Gastrocnemius medialis (tissue), 4 donors: ENCODE data around the gene UAP1. TPM values are rescaled to one million over a fixed set of nuclear protein-coding genes. Genes with fewer than 3 reads are reported as not detected.

ENCODE experiments used
- ATAC-seq, 2 donors: fragments of 150-250 bp; one replicate each; pipeline ENCODE4 v1.9.1; 2016
- DNase-seq, 2 donors: peaks; one replicate each; pipeline ENCODE4 v3.0.0-alpha.2; 2019
- H3K27ac ChIP-seq, 4 donors: fragments of 200-600 bp; sonication (generic); 1 replicate in 1 of 4; 2 replicates in 3 of 4; pipeline ENCODE4 v1.5.1; 2016 to 2018; ENCODE audit warnings: mild to moderate bottlenecking in 2 of 4, moderate library complexity in 1 of 4
- H3K27me3 ChIP-seq, 3 donors: fragments of 200-600 bp; sonication (generic) in 2 of 3; 1 replicate in 1 of 3; 2 replicates in 2 of 3; pipeline versions ENCODE4 v1.5.1 to v1.6.0; 2016 to 2019; ENCODE audit warnings: mild to moderate bottlenecking in 1 of 3, moderate library complexity in 1 of 3
- H3K36me3 ChIP-seq, 2 donors: fragments of 200-600 bp; sonication (generic) in 1 of 2; one replicate each; pipeline ENCODE4 v1.5.1; 2017 to 2018
- H3K4me1 ChIP-seq, 2 donors: fragments of 200-600 bp; sonication (generic) in 1 of 2; one replicate each; pipeline ENCODE4 v1.5.1; 2016 to 2017; ENCODE audit warnings: mild to moderate bottlenecking in 2 of 2
- H3K4me3 ChIP-seq, 4 donors: fragments of 200-600 bp; sonication (generic) in 3 of 4; 1 replicate in 1 of 4; 2 replicates in 3 of 4; pipeline ENCODE4 v1.5.1; 2016 to 2019; ENCODE audit warnings: mild to moderate bottlenecking in 2 of 4
- H3K9me3 ChIP-seq, 3 donors: fragments of 200-600 bp; sonication (generic) in 2 of 3; 1 replicate in 1 of 3; 2 replicates in 2 of 3; pipeline ENCODE4 v1.5.1; 2016 to 2019
- POLR2A ChIP-seq, 2 donors: fragments of 450-650 bp; IDR thresholded peaks; one replicate each; pipeline ENCODE4 v1.6.1; 2017; ENCODE audit warnings: antibody characterized with exemption in 2 of 2, mild to moderate bottlenecking in 2 of 2, moderate library complexity in 2 of 2
- in situ Hi-C, 4 donors: fragments of 200-750 bp; cut with MboI; loops; one replicate each; pipeline versions ENCODE4 v1.15.0 to v1.8.0; 2017; ENCODE audit warnings: low sequenced_read_pairs in 4 of 4
- intact Hi-C: fragments of 100-400 bp; cut with DNase I; formaldehyde crosslinking; loops from one replicate; pipeline ENCODE4 v1.15.1; 2023; ENCODE audit warnings: low total_unique reads
- total RNA-seq, 4 donors: library from RNA; depleted of rRNA; stranded (reverse); fragments of >200 nt; gene quantifications; one replicate each; pipeline versions ENCODE4 v1.1.0 to v1.2.3, GENCODE V29; 2016
- TF ChIP-seq, protein P1 (sequence below), 5 experiments: fragments of 450-650 bp in 3 of 5; fragments of 200-600 bp in 2 of 5; sonication (generic) in 2 of 5; IDR thresholded peaks in 4 of 5; conservative IDR thresholded peaks in 1 of 5; 1 replicate in 4 of 5; 2 replicates in 1 of 5; pipeline ENCODE4 v1.5.1; 2016 to 2019; ENCODE audit warnings: antibody characterized with exemption in 5 of 5, mild to moderate bottlenecking in 3 of 5, moderate library complexity in 3 of 5

The UAP1 gene
- total RNA-seq, 4 donors from 2014 or later, result 29.2 to 57.3 (median 43.2) TPM

GRCh38 chr1:162619076-162619475 lies 57.6 kb downstream of the UAP1 start:
- Histone ChIP-seq H3K27ac (no peak overlapping the region), H3K4me3 (no peak overlapping the region), H3K4me1 (no peaks in the 10 kb centered on the region), H3K36me3 (no peaks in the 10 kb centered on the region), H3K9me3 (peaks cover 0 to 7% (median 0%) of the 10 kb centered on the region in 3 donors), H3K27me3 (no peaks in the 10 kb centered on the region)
- TF ChIP-seq, protein P1, sequence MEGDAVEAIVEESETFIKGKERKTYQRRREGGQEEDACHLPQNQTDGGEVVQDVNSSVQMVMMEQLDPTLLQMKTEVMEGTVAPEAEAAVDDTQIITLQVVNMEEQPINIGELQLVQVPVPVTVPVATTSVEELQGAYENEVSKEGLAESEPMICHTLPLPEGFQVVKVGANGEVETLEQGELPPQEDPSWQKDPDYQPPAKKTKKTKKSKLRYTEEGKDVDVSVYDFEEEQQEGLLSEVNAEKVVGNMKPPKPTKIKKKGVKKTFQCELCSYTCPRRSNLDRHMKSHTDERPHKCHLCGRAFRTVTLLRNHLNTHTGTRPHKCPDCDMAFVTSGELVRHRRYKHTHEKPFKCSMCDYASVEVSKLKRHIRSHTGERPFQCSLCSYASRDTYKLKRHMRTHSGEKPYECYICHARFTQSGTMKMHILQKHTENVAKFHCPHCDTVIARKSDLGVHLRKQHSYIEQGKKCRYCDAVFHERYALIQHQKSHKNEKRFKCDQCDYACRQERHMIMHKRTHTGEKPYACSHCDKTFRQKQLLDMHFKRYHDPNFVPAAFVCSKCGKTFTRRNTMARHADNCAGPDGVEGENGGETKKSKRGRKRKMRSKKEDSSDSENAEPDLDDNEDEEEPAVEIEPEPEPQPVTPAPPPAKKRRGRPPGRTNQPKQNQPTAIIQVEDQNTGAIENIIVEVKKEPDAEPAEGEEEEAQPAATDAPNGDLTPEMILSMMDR (IDR thresholded peaks at IDR 0.05 in 4 of 5, conservative IDR thresholded peaks at IDR 0.05 in 1 of 5), result no peak
- TF ChIP-seq POLR2A (IDR thresholded peaks at IDR 0.05), result no peak
- DNase-seq, result no peak
- intact Hi-C loops (no loop called here), in situ Hi-C loops (loop anchor here in 3 of 4 donors (10.0 to 25.0 kb wide), 3 partner anchors 168 to 186 kb away; partner anchors contain the start of gene HSD17B7 (in 2 of the 3))
- ATAC-seq, result no peak

DNA sequence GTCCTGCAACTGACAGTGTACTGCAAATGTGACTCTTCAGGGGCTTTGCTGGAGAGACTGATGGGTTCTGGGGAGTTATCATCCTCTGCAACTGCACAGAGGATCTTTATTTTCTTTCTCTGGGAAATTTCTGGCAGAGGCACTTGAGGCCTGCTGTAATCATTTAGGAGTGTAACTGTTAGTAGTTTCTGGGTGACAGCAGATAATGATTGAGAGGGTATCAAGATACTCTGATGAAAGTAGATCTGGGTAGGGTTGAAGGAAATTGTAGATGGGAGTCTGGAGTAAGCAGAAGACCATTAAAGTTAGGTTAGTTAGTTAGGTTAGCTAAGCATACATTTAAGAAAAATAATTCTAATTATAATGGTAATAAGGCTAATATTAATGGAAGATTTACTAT lies 59.7 kb downstream of the UAP1 start:
- TF ChIP-seq, protein P1 (IDR thresholded peaks at IDR 0.05 in 4 of 5, conservative IDR thresholded peaks at IDR 0.05 in 1 of 5), result no peak
- no peak for TF ChIP-seq POLR2A (IDR thresholded peaks at IDR 0.05)
- intact Hi-C loops, result no loop called here
- in situ Hi-C loops, result loop anchor here in 1 of 4 donors (25.0 kb wide), 1 partner anchor 166 kb away; the partner anchor contains the start of gene HSD17B7
- Histone ChIP-seq H3K4me1 (no peaks in the 10 kb centered on the region), H3K27me3 (no peaks in the 10 kb centered on the region), H3K4me3 (no peak overlapping the region), H3K9me3 (peaks cover 0 to 7% (median 0%) of the 10 kb centered on the region in 3 donors), H3K27ac (no peak overlapping the region), H3K36me3 (no peaks in the 10 kb centered on the region)
- DNase-seq (no peak), ATAC-seq (no peak)

DNA sequence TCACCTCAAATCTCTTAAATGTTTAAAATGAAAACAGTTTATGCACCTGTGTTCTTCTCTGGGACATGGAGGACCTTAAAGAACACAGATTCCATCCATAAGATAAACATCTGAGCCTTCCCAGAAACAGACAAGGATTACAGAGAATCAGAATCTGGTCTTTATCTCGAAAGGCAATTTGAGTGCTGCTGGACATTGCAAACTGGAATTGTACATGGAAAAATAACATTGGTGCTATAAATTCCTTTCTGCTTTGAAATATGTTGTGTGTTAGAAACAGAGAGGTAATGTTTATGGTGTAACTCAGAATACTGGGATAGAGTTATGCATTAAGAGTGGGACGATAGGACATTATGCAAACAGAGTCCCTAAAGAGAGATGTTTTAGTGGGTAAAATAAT lies 64.2 kb downstream of the UAP1 start:
- no peak overlapping the region for H3K4me3 ChIP-seq
- no peaks in the 10 kb centered on the region for H3K4me1 ChIP-seq
- H3K9me3 ChIP-seq, result no peaks in the 10 kb centered on the region
- H3K27ac ChIP-seq, result no peak overlapping the region
- no peaks in the 10 kb centered on the region for H3K36me3 ChIP-seq
- intact Hi-C loops (no loop called here), in situ Hi-C loops (no loop called here)
- H3K27me3 ChIP-seq, result no peaks in the 10 kb centered on the region
- DNase-seq (no peak), ATAC-seq (no peak)
- TF ChIP-seq, protein P1 (IDR thresholded peaks at IDR 0.05 in 4 of 5, conservative IDR thresholded peaks at IDR 0.05 in 1 of 5), result no peak
- TF ChIP-seq POLR2A (IDR thresholded peaks at IDR 0.05), result no peak

DNA sequence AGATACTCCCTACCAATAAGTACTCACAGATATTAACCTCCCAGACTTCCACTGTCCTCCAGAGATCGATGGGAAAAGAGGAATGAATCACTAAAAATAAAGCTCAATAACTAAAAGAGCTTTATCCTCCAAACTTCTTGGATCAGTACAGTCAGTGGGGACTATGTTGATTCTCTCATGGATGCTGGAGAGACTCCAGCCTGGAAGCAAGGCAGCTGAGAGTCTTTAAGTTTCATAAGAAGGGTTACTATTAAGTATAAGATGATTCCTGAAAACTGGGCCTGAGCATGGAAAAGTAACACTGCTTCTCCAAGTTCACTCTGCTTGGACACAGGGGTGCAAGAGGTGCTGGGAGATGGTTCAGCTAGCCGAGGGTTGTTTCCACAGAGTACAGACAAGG lies 64.6 kb downstream of the UAP1 start:
- intact Hi-C loops, result no loop called here
- H3K9me3 ChIP-seq, result no peaks in the 10 kb centered on the region
- TF ChIP-seq, protein P1 (IDR thresholded peaks at IDR 0.05 in 4 of 5, conservative IDR thresholded peaks at IDR 0.05 in 1 of 5), result no peak
- no peak for TF ChIP-seq POLR2A (IDR thresholded peaks at IDR 0.05)
- peak overlapping the region; percentile 24 to 54 (median 43) for H3K27ac ChIP-seq
- no peaks in the 10 kb centered on the region for H3K4me1 ChIP-seq
- no peaks in the 10 kb centered on the region for H3K36me3 ChIP-seq
- H3K4me3 ChIP-seq, result peak overlapping the region in 2 of 4 donors; percentile 1 to 31
- DNase-seq, result no peak
- in situ Hi-C loops, result no loop called here
- ATAC-seq, result no peak
- no peaks in the 10 kb centered on the region for H3K27me3 ChIP-seq

GRCh38 chr1:162626761-162627160 lies 65.2 kb downstream of the UAP1 start:
- no peaks in the 10 kb centered on the region for H3K27me3 ChIP-seq
- in situ Hi-C loops, result no loop called here
- DNase-seq (no peak), ATAC-seq (no peak)
- H3K36me3 ChIP-seq, result no peaks in the 10 kb centered on the region
- TF ChIP-seq, protein P1 (IDR thresholded peaks at IDR 0.05 in 4 of 5, conservative IDR thresholded peaks at IDR 0.05 in 1 of 5), result no peak
- TF ChIP-seq POLR2A (IDR thresholded peaks at IDR 0.05), result no peak
- no peaks in the 10 kb centered on the region for H3K9me3 ChIP-seq
- peak overlapping the region in 3 of 4 donors; percentile 1 to 31 (median 22) for H3K4me3 ChIP-seq
- H3K4me1 ChIP-seq, result no peaks in the 10 kb centered on the region
- intact Hi-C loops, result no loop called here
- H3K27ac ChIP-seq, result peak overlapping the region; percentile 24 to 54 (median 43)
